Peyer's patch (tissue), 4 donors: ENCODE results near the gene AVPI1.

ENCODE experiments used
- POLR2A ChIP-seq, 2 donors: fragments of 450-650 bp; IDR thresholded peaks; one replicate each; pipeline ENCODE4 v1.5.1; 2017; ENCODE audit warnings: antibody characterized with exemption in 2 of 2, mild to moderate bottlenecking in 2 of 2, moderate library complexity in 2 of 2
- TF ChIP-seq, protein P1 (sequence below), 6 experiments: fragments of 450-650 bp in 4 of 6; fragments of 200-600 bp in 2 of 6; sonication (generic) in 1 of 6; IDR thresholded peaks; one replicate each; pipeline ENCODE4 v1.5.1; 2017 to 2019; ENCODE audit warnings: antibody characterized with exemption in 6 of 6, mild to moderate bottlenecking in 3 of 6, moderate library complexity in 1 of 6

DNA sequence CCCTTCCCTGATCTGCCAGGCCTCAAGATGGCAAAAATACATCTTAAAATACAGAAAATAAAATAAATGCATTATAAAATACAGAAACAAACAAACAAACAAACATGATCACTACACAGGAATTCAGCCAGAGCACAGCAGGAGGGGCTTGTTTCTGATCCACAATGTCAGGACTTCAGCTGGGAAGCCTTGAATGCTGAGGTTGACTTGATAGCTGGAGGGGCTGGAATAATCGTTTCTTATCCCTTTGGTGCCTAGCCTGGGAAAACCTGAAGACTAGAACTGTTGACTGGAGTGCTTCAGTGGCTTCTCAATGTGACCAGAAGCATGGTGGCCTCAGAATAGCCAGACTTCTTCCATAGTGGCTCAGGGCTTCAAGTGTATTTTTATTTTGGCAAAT lies 17.3 kb upstream of the AVPI1 start:
- TF ChIP-seq, protein P1, sequence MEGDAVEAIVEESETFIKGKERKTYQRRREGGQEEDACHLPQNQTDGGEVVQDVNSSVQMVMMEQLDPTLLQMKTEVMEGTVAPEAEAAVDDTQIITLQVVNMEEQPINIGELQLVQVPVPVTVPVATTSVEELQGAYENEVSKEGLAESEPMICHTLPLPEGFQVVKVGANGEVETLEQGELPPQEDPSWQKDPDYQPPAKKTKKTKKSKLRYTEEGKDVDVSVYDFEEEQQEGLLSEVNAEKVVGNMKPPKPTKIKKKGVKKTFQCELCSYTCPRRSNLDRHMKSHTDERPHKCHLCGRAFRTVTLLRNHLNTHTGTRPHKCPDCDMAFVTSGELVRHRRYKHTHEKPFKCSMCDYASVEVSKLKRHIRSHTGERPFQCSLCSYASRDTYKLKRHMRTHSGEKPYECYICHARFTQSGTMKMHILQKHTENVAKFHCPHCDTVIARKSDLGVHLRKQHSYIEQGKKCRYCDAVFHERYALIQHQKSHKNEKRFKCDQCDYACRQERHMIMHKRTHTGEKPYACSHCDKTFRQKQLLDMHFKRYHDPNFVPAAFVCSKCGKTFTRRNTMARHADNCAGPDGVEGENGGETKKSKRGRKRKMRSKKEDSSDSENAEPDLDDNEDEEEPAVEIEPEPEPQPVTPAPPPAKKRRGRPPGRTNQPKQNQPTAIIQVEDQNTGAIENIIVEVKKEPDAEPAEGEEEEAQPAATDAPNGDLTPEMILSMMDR (IDR thresholded peaks at IDR 0.05), result no peak
- TF ChIP-seq POLR2A (IDR thresholded peaks at IDR 0.05), result no peak
